ENCODE measurements around the gene BCAS1.

- TF ChIP-seq CTCF (IDR thresholded peaks at IDR 0.05), result no peak
- TF ChIP-seq POLR2AphosphoS5 (IDR thresholded peaks at IDR 0.05; ENCODE audit: low read depth, low read length), result no peak
- TF ChIP-seq REST (IDR thresholded peaks at IDR 0.05; ENCODE audit: insufficient read depth in 1 of 2, low read depth in 2 of 2, low read length in 1 of 2), result no peak
- TF ChIP-seq TCF7L2 (IDR thresholded peaks at IDR 0.05; ENCODE audit: low read depth, low read length), result no peak
These were observed 56.9 kb downstream of the BCAS1 start for GRCh38 chr20:54013471-54013870.

All from Panc1 (cell line).